Activated CD4-positive, alpha-beta T cell treated with anti-CD3 and anti-CD28 coated beads, Interleukin-2, amount 50 U/mL, for 1 hour (primary cell): ENCODE data around the gene BMX.

Experiments
- DNase-seq: peaks from one replicate; pipeline ENCODE4 v3.0.0-alpha.2; 2020

Gene BMX

GRCh38 chrX:15509845-15510244, 9.2 kb downstream of the BMX start:
- no peak for DNase-seq

DNA sequence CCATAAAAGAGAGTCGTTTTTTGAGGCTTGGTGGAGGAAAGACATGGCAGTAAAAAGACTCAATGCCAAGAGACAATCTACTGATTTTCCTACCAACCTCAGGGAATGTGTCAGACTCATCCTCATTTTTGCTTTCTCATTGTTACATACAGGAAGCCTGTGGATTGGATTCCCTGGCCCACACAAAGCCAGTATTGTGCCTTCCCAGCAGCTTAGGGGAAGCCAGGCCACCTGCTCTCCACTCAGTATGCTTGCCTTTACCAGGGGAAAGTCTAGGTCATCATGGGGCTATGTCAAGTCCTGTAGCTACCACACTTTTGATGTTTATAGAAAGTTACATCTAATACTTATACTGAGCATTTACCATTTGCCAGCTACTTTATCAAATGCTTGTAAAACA, 11.0 kb downstream of the BMX start:
- no peak for DNase-seq

GRCh38 chrX:15512401-15512965, 11.9 kb downstream of the BMX start:
- no peak for DNase-seq

DNA sequence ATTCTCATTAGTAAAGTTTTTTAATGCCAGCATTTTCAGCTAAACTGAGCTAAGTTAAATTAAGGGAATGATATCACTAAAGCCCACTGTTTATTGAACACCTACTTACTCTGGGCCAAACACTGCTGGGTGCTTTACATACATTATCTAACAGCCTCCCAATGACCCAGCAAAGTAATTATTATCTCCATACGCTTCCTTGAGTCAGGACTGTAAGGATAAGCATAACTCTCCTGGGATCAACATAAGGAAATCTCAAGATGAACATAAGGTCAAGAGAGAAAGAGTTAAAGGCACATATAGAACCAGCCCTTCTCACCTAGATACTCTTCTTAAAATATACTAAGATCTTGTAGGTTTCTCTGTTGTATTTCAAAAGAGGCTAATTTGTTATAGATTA, 13.7 kb downstream of the BMX start:
- DNase-seq: no peak

GRCh38 chrX:15515931-15516330, 15.3 kb downstream of the BMX start:
- DNase-seq: no peak

GRCh38 chrX:15522464-15522863, 21.9 kb downstream of the BMX start:
- no peak for DNase-seq

GRCh38 chrX:15523088-15523487, 22.5 kb downstream of the BMX start:
- DNase-seq: no peak

GRCh38 chrX:15524417-15524816, 23.8 kb downstream of the BMX start:
- no peak for DNase-seq

DNA sequence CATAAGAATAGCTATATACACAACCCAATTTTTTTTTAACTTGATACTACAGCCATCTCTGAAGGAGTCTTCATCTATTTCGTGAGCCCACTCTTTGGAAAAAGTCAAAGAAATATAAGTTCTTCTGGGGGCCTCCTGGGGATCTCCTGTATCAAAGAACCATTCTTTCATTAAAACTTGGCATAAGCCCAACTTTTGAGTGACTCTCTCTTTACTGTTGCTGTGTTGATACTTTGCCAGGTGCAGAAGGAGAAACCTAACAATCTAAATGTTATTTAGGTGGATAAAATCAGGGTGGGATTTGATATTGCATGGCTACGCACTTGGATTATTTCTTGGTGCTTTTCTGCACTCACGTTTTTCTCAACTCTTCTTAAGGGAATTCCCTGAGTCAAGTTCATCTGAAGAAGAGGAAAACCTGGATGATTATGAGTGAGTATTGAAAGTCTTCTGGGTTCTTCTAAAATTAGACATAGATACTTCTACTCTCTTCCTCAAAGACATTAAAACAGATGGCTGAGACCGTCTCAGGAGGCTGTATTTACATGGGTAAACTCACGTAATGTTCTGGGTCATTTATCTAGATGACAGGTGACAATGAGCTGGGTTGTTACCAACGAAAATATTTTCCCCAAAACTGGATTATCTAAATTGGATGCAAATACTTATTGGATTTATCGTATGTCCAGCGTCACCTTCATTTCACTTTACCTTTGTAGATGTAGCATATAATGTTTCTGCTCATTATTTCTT, 25.2 kb downstream of the BMX start:
- no peak for DNase-seq

DNA sequence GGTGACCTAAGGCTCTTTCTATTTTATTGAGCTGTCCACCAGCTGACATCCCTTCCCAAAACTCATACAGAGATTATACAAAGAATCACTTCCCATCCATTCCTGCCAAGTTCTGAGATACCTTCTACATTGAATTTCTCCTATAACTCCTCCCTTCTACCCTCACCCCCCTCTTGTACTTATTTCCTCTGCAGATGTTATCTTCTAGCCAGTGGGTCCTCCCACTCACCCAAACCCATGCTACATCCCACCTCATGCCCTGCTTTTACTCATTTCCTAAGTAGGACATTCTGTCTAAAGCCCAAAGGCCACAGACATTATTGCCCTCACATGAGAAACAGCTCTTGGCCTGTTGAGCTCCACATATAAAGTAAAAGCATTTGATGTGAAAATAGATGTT, 28.6 kb downstream of the BMX start:
- DNase-seq: no peak

DNA sequence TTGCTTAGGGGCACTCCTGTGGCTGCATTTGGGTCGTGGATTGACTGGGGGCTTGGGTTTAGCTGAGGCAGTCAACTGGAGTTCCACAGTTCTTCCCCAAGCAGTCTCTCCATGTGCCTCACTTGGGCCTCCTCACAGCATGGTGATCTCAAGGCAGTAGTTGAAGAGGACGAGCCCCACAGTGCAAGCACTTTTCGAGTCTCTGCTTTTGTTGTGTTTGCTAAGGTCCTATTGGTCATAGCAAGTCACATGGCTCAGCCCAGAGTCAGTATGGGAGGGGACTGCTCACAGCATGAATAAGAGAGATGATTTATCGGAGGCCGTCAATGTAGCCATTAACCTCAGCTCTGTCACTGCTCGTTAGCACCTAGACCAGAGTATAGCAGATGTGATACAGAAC, 29.7 kb downstream of the BMX start:
- no peak for DNase-seq

DNA sequence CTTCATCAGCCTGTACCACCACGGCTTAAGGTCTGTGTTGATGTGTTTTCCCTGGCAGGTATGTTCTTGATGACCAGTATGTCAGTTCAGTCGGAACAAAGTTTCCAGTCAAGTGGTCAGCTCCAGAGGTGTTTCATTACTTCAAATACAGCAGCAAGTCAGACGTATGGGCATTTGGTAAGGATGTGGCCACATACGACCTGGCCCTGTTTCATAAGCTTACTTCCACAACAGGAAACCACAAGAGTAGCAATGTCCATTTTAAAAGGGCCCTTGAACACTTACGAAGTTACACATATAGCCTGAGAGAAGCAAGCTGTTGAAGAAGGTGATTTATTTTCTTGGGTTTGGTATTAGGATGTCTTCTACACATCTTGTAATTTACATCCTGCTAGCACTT, 46.1 kb downstream of the BMX start:
- no peak for DNase-seq

GRCh38 chrX:15547356-15547755, 46.7 kb downstream of the BMX start:
- no peak for DNase-seq

DNA sequence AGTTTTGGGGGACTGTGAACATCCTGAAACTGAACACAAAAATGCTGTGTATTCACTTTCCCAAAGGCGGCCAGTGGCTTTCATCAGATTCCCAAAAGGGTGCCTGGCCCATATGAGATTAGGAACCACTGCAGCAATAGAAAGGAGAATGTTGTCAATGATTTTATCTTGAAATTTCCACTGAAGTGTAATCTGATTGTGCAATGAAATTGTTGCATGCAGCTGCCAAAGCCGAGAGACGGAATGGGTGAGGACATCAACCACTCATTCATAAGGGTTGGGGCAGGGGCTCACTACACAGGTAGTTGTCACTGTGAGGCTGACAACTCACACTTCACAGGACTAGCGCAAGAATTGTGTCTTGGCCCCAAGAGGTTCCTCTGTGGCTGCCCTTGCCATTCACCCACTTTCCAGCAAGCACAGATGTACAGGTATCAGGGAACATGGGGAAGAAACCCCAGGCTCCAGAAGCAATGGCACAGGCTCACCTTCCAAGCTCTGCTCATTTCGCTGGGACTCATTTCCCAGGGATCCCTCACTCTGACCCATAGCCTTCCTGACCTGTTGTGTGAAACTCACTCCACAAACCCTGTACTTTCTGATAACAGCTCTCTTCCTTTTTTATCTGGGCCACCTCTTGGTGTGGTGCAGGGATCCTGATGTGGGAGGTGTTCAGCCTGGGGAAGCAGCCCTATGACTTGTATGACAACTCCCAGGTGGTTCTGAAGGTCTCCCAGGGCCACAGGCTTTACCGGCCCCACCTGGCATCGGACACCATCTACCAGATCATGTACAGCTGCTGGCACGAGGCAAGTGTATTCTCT, 48.8 kb downstream of the BMX start:
- no peak for DNase-seq

GRCh38 chrX:15559227-15559626, 58.6 kb downstream of the BMX start:
- no peak for DNase-seq

DNA sequence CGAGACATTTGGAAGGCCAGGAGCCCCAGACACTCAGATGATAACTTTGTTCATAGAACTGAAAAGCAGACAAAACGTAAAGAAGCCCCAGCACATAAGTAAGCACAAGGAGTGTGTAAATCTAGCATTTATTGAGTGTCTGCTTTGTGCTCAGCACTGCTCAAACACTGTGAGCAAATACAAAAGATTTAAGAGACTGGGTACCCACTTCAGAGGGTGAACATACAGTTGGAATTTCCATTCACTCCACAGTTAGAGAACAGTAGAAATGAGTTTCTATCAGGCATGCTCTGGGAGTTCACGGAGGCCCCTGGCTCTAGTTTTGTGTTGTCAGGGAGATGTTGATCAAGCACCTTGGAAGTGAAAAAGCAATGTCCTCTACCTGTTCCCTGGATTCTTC, 60.3 kb downstream of the BMX start:
- no peak for DNase-seq

GRCh38 chrX:15563056-15563455, 62.4 kb downstream of the BMX start:
- no peak for DNase-seq

DNA sequence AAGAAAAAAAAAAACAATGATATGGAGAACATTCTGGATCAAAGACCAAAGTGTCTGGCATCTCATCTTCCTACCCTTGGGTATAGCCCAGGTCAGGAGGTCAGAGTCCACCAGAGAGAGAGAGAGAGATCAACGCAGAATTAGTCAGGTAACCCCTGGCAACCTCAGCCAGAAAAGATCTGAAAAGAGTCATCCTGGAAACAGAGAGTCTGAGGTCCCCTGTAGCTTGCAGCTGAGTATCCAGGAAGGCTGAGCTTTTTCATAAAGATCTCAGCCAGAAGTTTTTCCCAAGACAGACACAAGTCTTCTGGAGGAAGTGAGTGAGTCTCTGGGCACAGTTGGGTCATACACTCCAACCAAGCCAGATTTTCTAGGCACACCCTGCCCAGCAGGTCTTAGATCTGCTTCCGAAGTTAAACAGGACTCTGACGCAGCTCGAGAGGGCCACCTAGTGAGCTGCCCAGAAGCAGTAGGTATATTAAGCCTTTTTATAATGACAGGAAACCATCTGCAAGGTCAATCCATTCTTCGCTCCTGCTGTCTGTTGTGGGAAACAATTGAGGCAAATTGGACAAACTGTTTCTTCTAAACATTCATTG, 64.5 kb downstream of the BMX start:
- peak; percentile 0 for DNase-seq

DNA sequence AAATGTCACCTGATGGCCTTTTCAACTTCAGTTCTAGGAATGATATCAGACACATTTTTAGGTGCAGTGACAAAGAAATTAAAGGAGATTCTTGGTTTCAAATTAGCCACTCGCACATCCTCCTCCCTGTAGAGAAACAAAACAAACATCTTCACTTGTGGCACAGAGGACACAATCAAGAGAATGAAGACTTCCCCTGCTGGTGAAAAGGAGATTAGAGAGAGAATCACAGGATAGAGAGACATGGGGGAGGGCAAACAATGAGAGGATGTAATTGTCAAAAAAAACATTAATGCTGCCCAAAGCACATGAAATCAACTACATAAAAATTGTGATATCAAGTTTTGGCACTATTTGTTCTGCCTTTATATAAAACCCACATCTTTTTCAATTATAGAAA, 65.6 kb downstream of the BMX start:
- DNase-seq: no peak

DNA sequence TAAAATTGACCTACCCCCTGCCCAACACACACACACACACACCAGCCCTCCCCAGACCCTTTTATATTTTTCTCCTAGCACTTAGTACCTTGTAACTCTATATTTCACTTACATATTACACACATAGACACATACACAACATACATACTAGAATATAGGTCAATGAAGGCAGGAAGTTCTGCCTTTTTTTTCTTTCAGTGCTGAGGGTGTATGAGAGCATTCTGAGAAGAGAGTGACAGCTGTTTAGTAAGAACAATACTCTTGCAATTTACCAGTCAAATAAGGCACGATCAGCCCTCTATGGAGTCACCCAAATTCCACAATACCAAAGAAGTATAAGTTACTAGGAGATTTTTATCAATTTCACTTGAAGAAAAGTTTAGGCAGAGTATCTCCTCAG, 66.7 kb downstream of the BMX start:
- DNase-seq: no peak

- no peak for DNase-seq
Measured at GRCh38 chrX:15567886-15568616, 67.4 kb downstream of the BMX start.

DNA sequence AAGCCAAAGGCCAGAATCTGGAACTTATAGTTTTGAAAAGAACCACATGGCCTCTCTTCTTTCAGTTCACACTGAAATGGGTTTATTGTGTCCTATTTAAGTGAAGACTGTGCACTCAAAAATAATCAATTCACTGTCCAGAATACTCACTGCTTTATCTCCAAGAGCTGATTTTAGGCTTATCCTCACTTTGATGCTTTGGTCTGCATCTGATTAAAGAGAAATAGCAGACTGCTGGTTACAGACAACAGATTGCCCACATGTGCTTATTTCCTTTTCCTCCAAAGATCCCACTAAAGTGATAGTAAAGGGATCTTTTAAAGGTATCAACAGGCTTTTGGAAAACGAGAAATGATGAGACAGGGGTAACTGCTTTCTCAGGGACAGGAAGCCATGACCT, 69.5 kb downstream of the BMX start:
- no peak for DNase-seq

GRCh38 chrX:15574017-15574416, 73.4 kb downstream of the BMX start:
- DNase-seq: no peak
